Spleen (tissue), 11 donors: ENCODE measurements around the gene NDUFC2. TPM values are rescaled to one million over a fixed set of nuclear protein-coding genes. Genes with fewer than 3 reads are reported as not detected.

Source experiments
- DNase-seq: peaks from one replicate; pipeline ENCODE4 v3.0.0-alpha.2; 2020
- H3K27ac ChIP-seq, 8 donors: fragments of 200-600 bp; sonication (generic) in 7 of 8; 1 replicate in 4 of 8; 2 replicates in 4 of 8; pipeline versions ENCODE4 v1.5.0 to v1.8.0; 2016 to 2021; ENCODE audit warnings: inconsistent platforms in 4 of 8, mild to moderate bottlenecking in 4 of 8, moderate library complexity in 1 of 8
- H3K27me3 ChIP-seq, 7 donors: fragments of 200-600 bp; sonication (generic) in 6 of 7; replicated peaks in 1 of 7; 1 replicate in 4 of 7; 2 replicates in 3 of 7; pipeline versions ENCODE4 v1.5.0 to v1.8.0; 2016 to 2021; ENCODE audit warnings: inconsistent platforms in 3 of 7, mild to moderate bottlenecking in 1 of 7
- H3K36me3 ChIP-seq, 6 donors: fragments of 200-600 bp; sonication (generic) in 5 of 6; 1 replicate in 4 of 6; 2 replicates in 2 of 6; pipeline versions ENCODE4 v1.5.0 to v1.8.0; 2016 to 2021; ENCODE audit warnings: inconsistent platforms in 2 of 6
- H3K4me1 ChIP-seq, 6 donors: fragments of 200-600 bp; sonication (generic) in 5 of 6; 1 replicate in 3 of 6; 2 replicates in 3 of 6; pipeline versions ENCODE4 v1.5.0 to v1.8.0; 2016 to 2021; ENCODE audit warnings: inconsistent platforms in 3 of 6
- H3K4me3 ChIP-seq, 8 donors: fragments of 200-600 bp; sonication (generic) in 7 of 8; 1 replicate in 4 of 8; 2 replicates in 4 of 8; pipeline versions ENCODE4 v1.5.0 to v1.8.0; 2016 to 2021; ENCODE audit warnings: inconsistent platforms in 4 of 8, mild to moderate bottlenecking in 4 of 8, moderate library complexity in 2 of 8
- H3K9me3 ChIP-seq, 8 donors: fragments of 200-600 bp; sonication (generic) in 7 of 8; 1 replicate in 4 of 8; 2 replicates in 4 of 8; pipeline versions ENCODE4 v1.5.0 to v1.8.0; 2016 to 2021; ENCODE audit warnings: inconsistent platforms in 4 of 8
- POLR2A ChIP-seq, 3 donors: fragments of 450-650 bp; IDR thresholded peaks; one replicate each; pipeline ENCODE4 v1.5.1; 2017; ENCODE audit warnings: antibody characterized with exemption in 3 of 3, mild to moderate bottlenecking in 1 of 3
- POLR2AphosphoS5 ChIP-seq, 3 donors: sonication (generic); formaldehyde crosslinking; IDR thresholded peaks; one replicate each; pipeline ENCODE4 v1.5.1; 2017; ENCODE audit warnings: antibody characterized with exemption in 3 of 3
- WGBS, 5 donors: extraction: QIAGEN DNeasy Blood & Tissue Kit in 3 of 5; methylation state at CpG; one replicate each; pipeline versions ENCODE4 v1.1.5 to v1.1.7; 2013 to 2018; 5-methylcytosine and 5-hydroxymethylcytosine counted together
- intact Hi-C: fragments of 100-400 bp; cut with DNase I; formaldehyde crosslinking; loops from one replicate; pipeline ENCODE4 v1.15.0; 2023; ENCODE audit warnings: low total_unique reads
- polyA plus RNA-seq, 3 donors: library from polyadenylated mRNA; stranded (reverse); fragments of 200-250 nt; gene quantifications; one replicate each; pipeline ENCODE4 v1.2.1, GENCODE V29; 2013
- total RNA-seq, 7 donors: library from RNA; depleted of rRNA in 3 of 7; stranded (reverse); fragments of >200 nt in 3 of 7; fragmentation: NEBNext Ultra II Directional in 4 of 7; extraction: Animal tissue kit (Norgen Biotek cat#: 25700) in 4 of 7; gene quantifications; one replicate each; pipeline versions ENCODE4 v1.1.0 to v1.2.1, GENCODE V29; 2016 to 2021
- TF ChIP-seq, protein P1 (sequence below), 11 experiments: fragments of 200-600 bp in 7 of 11; fragments of 450-650 bp in 4 of 11; sonication (generic) in 4 of 11; IDR thresholded peaks in 8 of 11; conservative IDR thresholded peaks in 3 of 11; 1 replicate in 7 of 11; 2 replicates in 4 of 11; pipeline versions ENCODE4 v1.4.0 to v1.8.0; 2016 to 2021; ENCODE audit warnings: antibody characterized with exemption in 11 of 11, inconsistent platforms in 4 of 11, mild to moderate bottlenecking in 1 of 11
- donor health status: healthy with polysubstance abuse.
- donor health status: DM: no; HTN: no; CAD: no; lungs with moderate emphysema.
- donor health status: DM: no; HTN: no; CAD: no.
- donor health status: Bipolar disorder and iron deficiency.
- donor health status: healthy.
- donor health status: DM: no; HTN: no; CAD: no.
- donor health status: DM: yes; HTN: yes; CAD: no.

Gene NDUFC2
- total and polyA plus RNA-seq, 10 donors, result 44.1 to 135 (median 94.9) TPM

DNA sequence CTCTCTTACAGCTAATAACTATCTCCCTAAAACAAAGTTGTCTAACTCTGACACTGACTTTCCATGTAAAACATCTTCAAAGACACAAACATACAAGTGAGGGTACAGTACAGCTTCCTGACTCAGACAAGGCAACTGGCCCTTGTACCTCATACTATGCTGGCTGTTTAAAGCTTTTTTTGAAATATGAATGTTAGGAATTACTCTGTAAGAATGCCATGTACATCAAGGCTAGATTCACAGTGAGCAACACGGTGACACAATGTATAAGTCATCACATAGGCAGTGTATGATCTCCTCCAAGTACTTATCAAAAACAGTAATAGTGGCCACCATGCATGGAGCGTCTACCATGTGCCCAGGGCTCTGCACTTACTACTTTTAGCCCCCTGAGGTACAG is 31.2 kb upstream of the NDUFC2 start:
- TF ChIP-seq POLR2A (IDR thresholded peaks at IDR 0.05) (no peak), POLR2AphosphoS5 (IDR thresholded peaks at IDR 0.05) (no peak)
- TF ChIP-seq, protein P1, sequence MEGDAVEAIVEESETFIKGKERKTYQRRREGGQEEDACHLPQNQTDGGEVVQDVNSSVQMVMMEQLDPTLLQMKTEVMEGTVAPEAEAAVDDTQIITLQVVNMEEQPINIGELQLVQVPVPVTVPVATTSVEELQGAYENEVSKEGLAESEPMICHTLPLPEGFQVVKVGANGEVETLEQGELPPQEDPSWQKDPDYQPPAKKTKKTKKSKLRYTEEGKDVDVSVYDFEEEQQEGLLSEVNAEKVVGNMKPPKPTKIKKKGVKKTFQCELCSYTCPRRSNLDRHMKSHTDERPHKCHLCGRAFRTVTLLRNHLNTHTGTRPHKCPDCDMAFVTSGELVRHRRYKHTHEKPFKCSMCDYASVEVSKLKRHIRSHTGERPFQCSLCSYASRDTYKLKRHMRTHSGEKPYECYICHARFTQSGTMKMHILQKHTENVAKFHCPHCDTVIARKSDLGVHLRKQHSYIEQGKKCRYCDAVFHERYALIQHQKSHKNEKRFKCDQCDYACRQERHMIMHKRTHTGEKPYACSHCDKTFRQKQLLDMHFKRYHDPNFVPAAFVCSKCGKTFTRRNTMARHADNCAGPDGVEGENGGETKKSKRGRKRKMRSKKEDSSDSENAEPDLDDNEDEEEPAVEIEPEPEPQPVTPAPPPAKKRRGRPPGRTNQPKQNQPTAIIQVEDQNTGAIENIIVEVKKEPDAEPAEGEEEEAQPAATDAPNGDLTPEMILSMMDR (IDR thresholded peaks at IDR 0.05 in 8 of 11, conservative IDR thresholded peaks at IDR 0.05 in 3 of 11), result no peak
- H3K9me3 ChIP-seq, result no peaks in the 10 kb centered on the region
- no peaks in the 10 kb centered on the region for H3K27me3 ChIP-seq
- 80 to 98% (median 95%) methylated on average over 2 of the region's 2 CpGs for WGBS, 5 donors
- no peak overlapping the region for H3K27ac ChIP-seq
- H3K4me1 ChIP-seq, result no peaks in the 10 kb centered on the region
- intact Hi-C loops, result no loop called here
- peaks cover 3 to 98% (median 44%) of the 10 kb centered on the region in 6 donors for H3K36me3 ChIP-seq
- no peak for DNase-seq
- no peak overlapping the region for H3K4me3 ChIP-seq

DNA sequence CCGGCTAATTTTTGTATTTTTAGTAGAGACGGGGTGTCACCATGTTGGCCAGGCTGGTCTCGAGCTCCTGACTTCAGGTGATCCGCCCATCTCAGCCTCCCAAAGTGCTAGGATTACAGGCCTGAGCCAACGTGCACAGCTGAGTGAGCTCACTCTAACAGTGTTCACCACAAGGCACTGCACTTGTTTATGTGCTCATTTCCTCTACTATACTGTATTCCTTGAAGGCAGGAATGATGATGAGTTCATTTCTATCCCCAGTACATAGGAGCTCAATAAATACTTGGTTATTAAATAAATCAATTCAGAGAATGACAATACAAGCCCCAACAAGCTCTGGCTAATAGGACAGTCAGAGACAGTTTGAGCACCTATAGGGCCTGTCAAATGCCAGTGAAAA is 30.7 kb upstream of the NDUFC2 start:
- DNase-seq, result no peak
- H3K9me3 ChIP-seq, result no peaks in the 10 kb centered on the region
- H3K4me1 ChIP-seq, result no peaks in the 10 kb centered on the region
- no peaks in the 10 kb centered on the region for H3K27me3 ChIP-seq
- H3K4me3 ChIP-seq, result no peak overlapping the region
- intact Hi-C loops, result no loop called here
- peaks cover 3 to 99% (median 44%) of the 10 kb centered on the region in 6 donors for H3K36me3 ChIP-seq
- 90 to 97% (median 92%) methylated on average over 5 of the region's 5 CpGs for WGBS, 5 donors
- TF ChIP-seq, protein P1 (IDR thresholded peaks at IDR 0.05 in 8 of 11, conservative IDR thresholded peaks at IDR 0.05 in 3 of 11), result no peak
- no peak for TF ChIP-seq POLR2AphosphoS5 (IDR thresholded peaks at IDR 0.05)
- no peak for TF ChIP-seq POLR2A (IDR thresholded peaks at IDR 0.05)
- no peak overlapping the region for H3K27ac ChIP-seq

DNA sequence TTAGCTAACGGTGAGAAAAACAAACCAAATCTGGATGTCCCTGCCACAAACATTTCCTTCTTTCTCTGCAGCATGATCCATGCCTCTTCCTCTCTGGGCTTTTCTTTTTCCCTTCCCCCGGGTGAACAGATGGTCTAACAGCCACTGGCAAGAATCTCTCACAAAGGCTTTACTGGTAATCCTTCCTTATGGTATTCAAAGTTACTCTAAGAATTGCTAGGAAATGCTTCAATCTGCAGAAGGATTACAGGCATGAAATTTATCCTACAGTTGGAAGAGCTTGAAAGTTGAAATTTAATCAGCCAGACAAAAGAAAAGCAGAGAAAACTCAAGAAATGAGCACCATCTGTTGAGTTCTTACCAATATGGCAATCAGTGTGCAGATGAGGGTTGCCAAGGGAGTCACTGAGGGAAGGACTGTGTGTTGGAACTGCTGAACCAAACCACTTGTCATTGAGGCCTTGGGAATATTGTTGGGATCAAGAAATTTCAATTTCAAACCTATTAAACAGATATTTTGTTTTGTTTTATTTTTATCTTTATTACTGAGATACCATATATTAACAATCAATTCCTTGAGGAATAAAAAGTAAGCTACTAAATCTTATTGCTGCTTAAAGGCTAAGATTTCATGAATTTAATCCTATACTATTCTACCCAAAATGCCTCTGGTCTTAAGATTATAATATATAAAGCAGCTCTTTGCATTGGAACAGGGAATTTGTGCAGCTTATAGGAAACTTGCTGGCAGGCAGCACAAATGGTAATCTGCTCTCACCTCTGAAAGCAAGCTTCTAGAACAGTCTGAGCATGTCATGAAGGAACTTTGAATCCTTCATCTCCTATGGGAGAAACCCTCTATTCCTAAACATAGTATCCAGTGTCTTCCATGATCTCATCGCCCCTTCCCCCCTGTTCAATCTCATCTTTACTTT is 29.7 kb upstream of the NDUFC2 start:
- Histone ChIP-seq H3K27ac (no peak overlapping the region), H3K36me3 (peaks cover 3 to 99% (median 44%) of the 10 kb centered on the region in 6 donors), H3K4me3 (no peak overlapping the region), H3K27me3 (no peaks in the 10 kb centered on the region), H3K9me3 (no peaks in the 10 kb centered on the region), H3K4me1 (no peaks in the 10 kb centered on the region)
- 80 to 90% (median 84%) methylated on average over 3 of the region's 3 CpGs for WGBS, 5 donors
- TF ChIP-seq POLR2AphosphoS5 (IDR thresholded peaks at IDR 0.05) (no peak), POLR2A (IDR thresholded peaks at IDR 0.05) (no peak)
- TF ChIP-seq, protein P1 (IDR thresholded peaks at IDR 0.05 in 8 of 11, conservative IDR thresholded peaks at IDR 0.05 in 3 of 11), result no peak
- no peak for DNase-seq
- intact Hi-C loops, result no loop called here

DNA sequence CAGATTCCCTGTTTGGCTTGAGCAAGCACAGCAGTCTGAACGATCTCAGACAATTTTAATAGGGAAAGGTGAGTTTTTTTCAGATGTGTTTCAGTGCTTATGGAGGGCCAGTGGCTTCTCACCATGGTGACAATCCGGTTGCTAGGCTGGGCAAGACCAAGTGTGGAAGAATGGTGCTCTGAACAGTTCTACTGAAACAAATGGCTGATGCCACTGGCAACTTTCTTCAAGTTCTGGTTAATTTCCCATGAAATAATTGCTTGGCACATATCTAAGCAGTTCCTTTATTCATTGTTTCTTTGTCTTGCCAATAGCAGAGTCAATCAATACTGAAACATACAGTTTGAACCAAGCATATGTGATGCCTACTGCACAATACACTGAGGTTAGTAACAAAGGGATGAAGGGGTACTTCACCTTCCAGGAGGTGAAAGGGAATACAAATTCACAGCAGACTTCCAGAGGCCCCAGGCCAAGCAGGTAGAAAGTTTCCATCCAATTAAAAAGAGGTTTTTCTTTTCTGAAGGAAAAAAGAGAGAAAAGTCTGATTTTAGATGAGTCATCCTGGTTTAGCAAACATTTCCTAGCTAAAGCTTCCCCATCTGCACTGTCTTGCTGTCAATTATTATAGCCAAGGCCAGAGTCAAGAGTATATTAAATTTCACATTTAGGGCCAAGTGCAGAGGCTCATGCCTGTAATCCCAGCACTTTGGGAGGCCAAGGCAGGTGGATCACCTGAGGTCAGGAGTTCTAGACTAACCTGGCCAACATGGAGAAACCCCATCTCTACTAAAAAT is 21.2 kb upstream of the NDUFC2 start:
- peaks cover 0 to 86% (median 37%) of the 10 kb centered on the region in 6 donors for H3K36me3 ChIP-seq
- no peak for TF ChIP-seq POLR2AphosphoS5 (IDR thresholded peaks at IDR 0.05)
- no peak for TF ChIP-seq POLR2A (IDR thresholded peaks at IDR 0.05)
- TF ChIP-seq, protein P1 (IDR thresholded peaks at IDR 0.05 in 8 of 11, conservative IDR thresholded peaks at IDR 0.05 in 3 of 11), result no peak
- H3K4me1 ChIP-seq, result no peaks in the 10 kb centered on the region
- 93 to 100% (median 95%) methylated on average over 2 of the region's 2 CpGs for WGBS, 5 donors
- no peak for DNase-seq
- intact Hi-C loops, result no loop called here
- H3K9me3 ChIP-seq, result no peaks in the 10 kb centered on the region
- H3K27ac ChIP-seq, result no peak overlapping the region
- H3K27me3 ChIP-seq, result no peaks in the 10 kb centered on the region
- no peak overlapping the region for H3K4me3 ChIP-seq
